ENCODE results near the gene TFDP1. TPM values are rescaled to one million over a fixed set of nuclear protein-coding genes. Genes with fewer than 3 reads are reported as not detected.

Gene TFDP1
- total and polyA plus RNA-seq, 7 donors = 26.5 to 57.1 (median 40.2) TPM

DNA sequence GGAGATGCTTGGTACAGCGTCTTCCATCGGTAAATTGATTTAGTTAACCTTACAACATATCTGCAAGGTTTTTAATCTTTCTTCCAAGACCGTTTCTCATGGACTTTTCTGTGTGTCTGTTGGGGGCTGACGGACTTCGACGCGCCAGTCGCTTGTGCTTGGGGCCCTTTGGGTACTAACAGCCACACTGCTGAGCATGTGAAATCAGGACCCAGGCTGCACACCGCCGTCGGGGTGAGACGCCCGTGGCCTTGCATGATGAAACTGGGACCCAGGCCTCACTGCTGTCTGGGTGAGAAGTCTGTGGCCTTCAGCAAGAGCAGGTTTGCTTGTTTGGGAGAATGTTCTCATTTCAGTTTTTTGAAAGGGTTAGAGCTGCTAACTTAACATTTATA, 63.7 kb downstream of the TFDP1 start:
- peak; percentile 29 for DNase-seq
- WGBS, 2 donors = 93 to 95% methylated on average over 13 of the region's 13 CpGs
- intact Hi-C loops (cut with DNase I) = no loop called here
- no peak for TF ChIP-seq POLR2A (IDR thresholded peaks at IDR 0.05)
- TF ChIP-seq EP300 (IDR thresholded peaks at IDR 0.05) = no peak
- TF ChIP-seq POLR2AphosphoS5 (IDR thresholded peaks at IDR 0.05) = no peak
- TF ChIP-seq, protein P1, sequence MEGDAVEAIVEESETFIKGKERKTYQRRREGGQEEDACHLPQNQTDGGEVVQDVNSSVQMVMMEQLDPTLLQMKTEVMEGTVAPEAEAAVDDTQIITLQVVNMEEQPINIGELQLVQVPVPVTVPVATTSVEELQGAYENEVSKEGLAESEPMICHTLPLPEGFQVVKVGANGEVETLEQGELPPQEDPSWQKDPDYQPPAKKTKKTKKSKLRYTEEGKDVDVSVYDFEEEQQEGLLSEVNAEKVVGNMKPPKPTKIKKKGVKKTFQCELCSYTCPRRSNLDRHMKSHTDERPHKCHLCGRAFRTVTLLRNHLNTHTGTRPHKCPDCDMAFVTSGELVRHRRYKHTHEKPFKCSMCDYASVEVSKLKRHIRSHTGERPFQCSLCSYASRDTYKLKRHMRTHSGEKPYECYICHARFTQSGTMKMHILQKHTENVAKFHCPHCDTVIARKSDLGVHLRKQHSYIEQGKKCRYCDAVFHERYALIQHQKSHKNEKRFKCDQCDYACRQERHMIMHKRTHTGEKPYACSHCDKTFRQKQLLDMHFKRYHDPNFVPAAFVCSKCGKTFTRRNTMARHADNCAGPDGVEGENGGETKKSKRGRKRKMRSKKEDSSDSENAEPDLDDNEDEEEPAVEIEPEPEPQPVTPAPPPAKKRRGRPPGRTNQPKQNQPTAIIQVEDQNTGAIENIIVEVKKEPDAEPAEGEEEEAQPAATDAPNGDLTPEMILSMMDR (IDR thresholded peaks at IDR 0.05) = no peak
- H3K4me1 ChIP-seq = peaks cover 0 to 19% (median 15%) of the 10 kb centered on the region in 4 donors
- H3K27ac ChIP-seq = peak overlapping the region in 3 of 4 donors; percentile 63 to 75 (median 71)
- H3K36me3 ChIP-seq = no peaks in the 10 kb centered on the region
- H3K27me3 ChIP-seq = no peaks in the 10 kb centered on the region
- no peaks in the 10 kb centered on the region for H3K9me3 ChIP-seq
- no peak overlapping the region for H3K4me3 ChIP-seq

DNA sequence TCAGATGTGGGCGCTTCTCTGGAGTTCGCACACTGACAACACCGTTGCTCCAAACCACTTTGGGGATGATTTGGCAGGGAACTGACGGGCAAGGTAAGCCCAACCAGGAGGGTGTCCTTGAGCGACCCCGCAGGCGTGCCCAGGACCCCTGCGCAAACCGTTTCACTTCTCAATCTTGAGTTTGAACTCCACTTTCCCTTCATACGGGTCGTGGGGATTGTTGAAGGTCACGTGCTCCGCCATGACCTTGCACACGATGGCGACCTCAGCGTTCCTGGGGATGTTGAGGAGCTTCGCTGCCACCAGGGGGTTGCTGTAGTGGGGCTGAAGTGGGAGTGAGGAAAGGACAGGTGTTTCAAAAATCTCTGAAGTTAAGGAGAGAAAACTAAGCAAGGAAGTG, 64.7 kb downstream of the TFDP1 start:
- H3K36me3 ChIP-seq = no peaks in the 10 kb centered on the region
- no peak overlapping the region for H3K4me3 ChIP-seq
- no peak for TF ChIP-seq EP300 (IDR thresholded peaks at IDR 0.05)
- TF ChIP-seq, protein P1 (IDR thresholded peaks at IDR 0.05) = no peak
- TF ChIP-seq POLR2A (IDR thresholded peaks at IDR 0.05) = no peak
- no peak for TF ChIP-seq POLR2AphosphoS5 (IDR thresholded peaks at IDR 0.05)
- H3K27me3 ChIP-seq = no peaks in the 10 kb centered on the region
- peaks cover 0 to 19% (median 15%) of the 10 kb centered on the region in 4 donors for H3K4me1 ChIP-seq
- H3K9me3 ChIP-seq = no peaks in the 10 kb centered on the region
- peak; percentile 44 for DNase-seq
- WGBS, 2 donors = 91 to 92% methylated on average over 17 of the region's 17 CpGs
- H3K27ac ChIP-seq = no peak overlapping the region
- intact Hi-C loops (cut with DNase I) = no loop called here

DNA sequence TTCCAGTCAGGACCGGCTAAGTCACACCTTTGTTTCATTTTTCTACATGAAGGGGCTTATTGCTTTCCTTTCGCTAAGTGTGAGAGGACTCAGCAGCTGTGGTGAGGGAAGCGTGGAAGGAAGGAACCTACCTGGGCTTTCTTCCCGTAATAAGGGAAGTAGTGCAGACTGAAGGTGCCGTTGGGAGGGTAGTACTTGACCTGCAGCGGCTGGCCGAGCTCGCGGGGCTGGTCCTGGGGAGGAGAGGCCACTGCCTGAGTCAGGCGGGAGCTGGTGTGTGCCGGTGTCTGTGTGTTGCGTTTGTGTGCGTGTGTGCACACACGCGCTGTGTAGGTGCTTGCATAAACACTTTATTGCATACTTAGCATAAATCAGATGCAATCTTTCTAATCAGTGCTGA, 65.7 kb downstream of the TFDP1 start:
- intact Hi-C loops (cut with DNase I) = no loop called here

DNA sequence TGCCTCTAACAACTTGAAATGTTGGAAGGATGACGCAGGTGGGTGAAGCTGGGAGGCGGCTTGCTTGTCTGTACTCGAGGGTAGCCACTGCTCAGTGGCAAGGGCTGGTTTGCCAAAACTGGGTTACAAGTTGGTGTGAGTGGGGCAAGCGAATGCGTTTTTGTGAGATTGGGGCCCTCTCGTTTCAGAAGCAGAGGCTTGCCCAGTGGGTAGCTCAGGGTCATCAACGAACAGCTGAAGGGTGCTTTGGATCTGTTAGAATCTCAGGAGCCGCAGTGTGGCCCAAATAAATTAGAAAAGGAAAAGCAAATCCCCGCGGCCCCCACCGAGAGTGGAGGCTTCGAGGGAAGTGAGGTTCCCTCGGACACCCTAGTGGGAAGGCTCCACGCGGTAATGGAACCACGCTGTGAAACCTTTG, 66.2 kb downstream of the TFDP1 start:
- DNase-seq = peak; percentile 33
- 95 to 96% methylated on average over 16 of the region's 16 CpGs for WGBS, 2 donors

More for the DNA sequence above, 65.7 kb downstream of the TFDP1 start:
- DNase-seq = peak; percentile 42
- Histone ChIP-seq H3K27ac (no peak overlapping the region), H3K27me3 (no peaks in the 10 kb centered on the region), H3K4me3 (no peak overlapping the region), H3K4me1 (peaks cover 0 to 19% (median 15%) of the 10 kb centered on the region in 4 donors), H3K36me3 (no peaks in the 10 kb centered on the region), H3K9me3 (no peaks in the 10 kb centered on the region)
- 92 to 93% methylated on average over 15 of the region's 15 CpGs for WGBS, 2 donors
- TF ChIP-seq, protein P1 (IDR thresholded peaks at IDR 0.05) = no peak
- TF ChIP-seq POLR2A (IDR thresholded peaks at IDR 0.05) = no peak
- no peak for TF ChIP-seq POLR2AphosphoS5 (IDR thresholded peaks at IDR 0.05)
- TF ChIP-seq EP300 (IDR thresholded peaks at IDR 0.05) = no peak

More for the DNA sequence above, 66.2 kb downstream of the TFDP1 start:
- H3K4me1 ChIP-seq = peaks cover 0 to 19% (median 15%) of the 10 kb centered on the region in 4 donors
- TF ChIP-seq, protein P1 (IDR thresholded peaks at IDR 0.05) = no peak
- TF ChIP-seq EP300 (IDR thresholded peaks at IDR 0.05) (no peak), POLR2AphosphoS5 (IDR thresholded peaks at IDR 0.05) (no peak), POLR2A (IDR thresholded peaks at IDR 0.05) (no peak)
- H3K36me3 ChIP-seq = no peaks in the 10 kb centered on the region
- H3K27me3 ChIP-seq = no peaks in the 10 kb centered on the region
- H3K9me3 ChIP-seq = no peaks in the 10 kb centered on the region
- intact Hi-C loops (cut with DNase I) = no loop called here
- no peak overlapping the region for H3K4me3 ChIP-seq
- H3K27ac ChIP-seq = no peak overlapping the region

Measured in sigmoid colon (tissue), 7 donors.